Upper lobe of right lung (tissue), 1 donor: ENCODE results near the gene GRID2. TPM values are rescaled to one million over a fixed set of nuclear protein-coding genes. Genes with fewer than 3 reads are reported as not detected.

ENCODE experiments used
- ATAC-seq: fragments of 200-7000 bp; cut with Tn5 transposase; one replicate; pipeline ENCODE4 v1.9.1; 2020; ENCODE audit warnings: mild to moderate bottlenecking, moderate library complexity
- DNase-seq: peaks from one replicate; pipeline ENCODE4 v3.0.0-alpha.2; 2020
- H3K27ac ChIP-seq: fragments of 200-600 bp; one replicate; pipeline ENCODE4 v1.8.0; 2022
- H3K27me3 ChIP-seq: fragments of 200-600 bp; one replicate; pipeline ENCODE4 v1.8.0; 2022; ENCODE audit warnings: mild to moderate bottlenecking
- H3K36me3 ChIP-seq: fragments of 200-600 bp; one replicate; pipeline ENCODE4 v1.8.0; 2022
- H3K4me1 ChIP-seq: fragments of 200-600 bp; one replicate; pipeline ENCODE4 v1.8.0; 2022
- H3K4me3 ChIP-seq: fragments of 200-600 bp; one replicate; pipeline ENCODE4 v1.8.0; 2022; ENCODE audit warnings: mild to moderate bottlenecking
- H3K9me3 ChIP-seq: fragments of 200-600 bp; one replicate; pipeline ENCODE4 v1.8.0; 2022
- CTCF ChIP-seq: fragments of 200-600 bp; IDR thresholded peaks from one replicate; pipeline ENCODE4 v1.8.0; 2022; ENCODE audit warnings: antibody characterized with exemption
- intact Hi-C: fragments of 100-400 bp; cut with DNase I; formaldehyde crosslinking; loops from one replicate; pipeline ENCODE4 v1.11.0; 2022
- total RNA-seq: library from RNA; stranded (reverse); fragmentation: NEBNext Ultra II Directional; extraction: Animal tissue kit (Norgen Biotek cat#: 25700); gene quantifications from one replicate; pipeline ENCODE4 v1.2.1, GENCODE V29; 2021
- donor health status: DM: no; HTN: yes; CAD: no; lungs with severe emphysema.

GRID2 gene
- total RNA-seq, 1 donor from 2014 or later, result not detected

GRCh38 chr4:92618968-92619367 lies 315.2 kb downstream of the GRID2 start:
- no peak overlapping the region for H3K4me3 ChIP-seq
- no peaks in the 10 kb centered on the region for H3K36me3 ChIP-seq
- H3K27me3 ChIP-seq, result no peaks in the 10 kb centered on the region
- no peaks in the 10 kb centered on the region for H3K4me1 ChIP-seq
- intact Hi-C loops, result no loop called here
- TF ChIP-seq CTCF, result no peak
- H3K9me3 ChIP-seq, result no peaks in the 10 kb centered on the region
- no peak overlapping the region for H3K27ac ChIP-seq
- ATAC-seq (no peak), DNase-seq (no peak)

- ATAC-seq, result no peak
- Histone ChIP-seq H3K9me3 (no peaks in the 10 kb centered on the region), H3K4me1 (no peaks in the 10 kb centered on the region), H3K27ac (no peak overlapping the region), H3K36me3 (no peaks in the 10 kb centered on the region), H3K27me3 (no peaks in the 10 kb centered on the region), H3K4me3 (no peak overlapping the region)
- no peak for TF ChIP-seq CTCF
- intact Hi-C loops, result no loop called here
- DNase-seq, result no peak
Observed at GRCh38 chr4:92629302-92629701, 325.5 kb downstream of the GRID2 start.

GRCh38 chr4:92634882-92635281 lies 331.1 kb downstream of the GRID2 start:
- DNase-seq (no peak), ATAC-seq (no peak)
- no peaks in the 10 kb centered on the region for H3K9me3 ChIP-seq
- H3K36me3 ChIP-seq, result no peaks in the 10 kb centered on the region
- intact Hi-C loops, result no loop called here
- H3K4me1 ChIP-seq, result no peaks in the 10 kb centered on the region
- no peak overlapping the region for H3K27ac ChIP-seq
- no peak for TF ChIP-seq CTCF
- H3K4me3 ChIP-seq, result no peak overlapping the region
- H3K27me3 ChIP-seq, result no peaks in the 10 kb centered on the region

GRCh38 chr4:92636038-92636806 lies 332.5 kb downstream of the GRID2 start:
- Histone ChIP-seq H3K27ac (no peak overlapping the region), H3K36me3 (no peaks in the 10 kb centered on the region), H3K27me3 (no peaks in the 10 kb centered on the region), H3K4me3 (no peak overlapping the region), H3K4me1 (no peaks in the 10 kb centered on the region), H3K9me3 (no peaks in the 10 kb centered on the region)
- intact Hi-C loops, result no loop called here
- ATAC-seq, result no peak
- TF ChIP-seq CTCF, result no peak
- DNase-seq, result no peak

- H3K36me3 ChIP-seq, result no peaks in the 10 kb centered on the region
- intact Hi-C loops, result no loop called here
- TF ChIP-seq CTCF, result no peak
- H3K27me3 ChIP-seq, result no peaks in the 10 kb centered on the region
- no peak for DNase-seq
- no peak overlapping the region for H3K4me3 ChIP-seq
- H3K9me3 ChIP-seq, result no peaks in the 10 kb centered on the region
- ATAC-seq, result no peak
- no peak overlapping the region for H3K27ac ChIP-seq
- no peaks in the 10 kb centered on the region for H3K4me1 ChIP-seq
Observed at GRCh38 chr4:92641409-92641808, 337.6 kb downstream of the GRID2 start.

GRCh38 chr4:92646826-92647225 lies 343.1 kb downstream of the GRID2 start:
- Histone ChIP-seq H3K4me1 (no peaks in the 10 kb centered on the region), H3K36me3 (no peaks in the 10 kb centered on the region), H3K4me3 (no peak overlapping the region), H3K27me3 (no peaks in the 10 kb centered on the region), H3K27ac (no peak overlapping the region), H3K9me3 (no peaks in the 10 kb centered on the region)
- DNase-seq (no peak), ATAC-seq (no peak)
- intact Hi-C loops, result no loop called here
- no peak for TF ChIP-seq CTCF
